ENCODE results near the gene NTHL1.
A peak's percentile ranks its signal among the peaks of the same experiment; 100 is the strongest.

NTHL1 gene

GRCh38 chr16:2047330-2048115, at the start of gene NTHL1, which contains the start of gene TSC2:
TSS of gene NTHL1 (minus strand) at chr16:2047834. CDS start at chr16:2047823, 11 bp downstream.
TSS of gene TSC2 (plus strand) at chr16:2047985. CDS start at chr16:2048616, 631 bp downstream.
- DNase-seq (ENCODE audit: low read depth) = peak; percentile 81

GRCh38 chr16:2096853-2097595, 49.4 kb upstream of the NTHL1 start:
- no peak for DNase-seq (ENCODE audit: low read depth)

DNA sequence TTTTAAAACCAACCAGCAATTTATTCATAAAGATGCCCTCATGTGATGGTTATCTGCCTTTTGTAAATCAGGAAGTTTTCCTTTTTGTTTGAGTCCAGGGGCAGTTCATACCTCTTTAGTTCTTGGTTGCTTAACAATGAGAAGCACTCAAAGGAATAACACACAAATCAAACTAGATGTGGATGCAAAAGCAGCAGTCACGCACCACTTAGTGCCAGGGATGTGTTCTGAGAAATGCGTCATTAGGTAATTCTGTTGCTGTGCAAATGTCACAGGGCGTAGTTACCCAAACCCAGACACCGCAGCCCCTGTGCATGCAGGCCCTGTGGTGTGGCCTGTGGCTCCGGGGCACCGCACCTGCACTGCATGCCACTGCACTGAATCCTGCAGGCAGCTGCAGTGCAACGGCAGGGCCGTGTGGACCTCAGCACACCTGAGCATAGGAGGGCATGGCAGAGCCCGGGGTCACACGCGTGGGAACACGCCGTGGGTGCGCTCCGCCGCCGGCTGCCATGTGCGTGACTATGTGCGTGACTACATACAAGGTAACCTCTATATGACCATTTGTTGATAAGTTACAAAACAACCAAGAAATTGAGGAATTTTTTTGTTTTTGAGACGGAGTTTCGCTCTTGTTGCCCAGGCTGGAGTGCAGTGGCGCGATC, 48.4 kb upstream of the NTHL1 start:
- no peak for DNase-seq (ENCODE audit: low read depth)

GRCh38 chr16:2095315-2095853, 47.8 kb upstream of the NTHL1 start:
- DNase-seq (ENCODE audit: low read depth) = no peak

- DNase-seq (ENCODE audit: low read depth) = no peak
Observed at GRCh38 chr16:2093793-2094192, 46.2 kb upstream of the NTHL1 start.

GRCh38 chr16:2092866-2093265, 45.2 kb upstream of the NTHL1 start:
- no peak for DNase-seq (ENCODE audit: low read depth)

DNA sequence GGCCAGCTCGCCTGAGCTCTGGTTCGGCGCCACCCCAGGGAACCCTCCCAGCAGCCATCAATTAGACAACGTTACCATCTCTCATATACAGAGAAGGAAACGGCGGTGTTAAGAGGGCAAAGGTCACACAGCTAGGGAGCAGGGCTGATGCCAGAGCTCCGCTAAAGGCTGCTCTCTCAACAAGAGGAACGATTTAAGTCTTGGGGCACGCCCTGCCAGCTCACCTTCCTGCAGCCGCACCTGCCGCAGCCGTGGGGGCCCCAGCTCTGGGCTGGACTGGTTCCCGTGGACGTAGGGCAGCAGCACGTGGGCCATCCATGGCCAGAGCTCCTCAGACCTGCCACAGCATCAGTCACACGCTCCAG, 44.6 kb upstream of the NTHL1 start:
- DNase-seq (ENCODE audit: low read depth) = no peak

- DNase-seq (ENCODE audit: low read depth) = no peak
Observed at GRCh38 chr16:2091547-2092255, 44.1 kb upstream of the NTHL1 start.

- DNase-seq (ENCODE audit: low read depth) = no peak
Observed at GRCh38 chr16:2090777-2091546, 43.3 kb upstream of the NTHL1 start.

DNA sequence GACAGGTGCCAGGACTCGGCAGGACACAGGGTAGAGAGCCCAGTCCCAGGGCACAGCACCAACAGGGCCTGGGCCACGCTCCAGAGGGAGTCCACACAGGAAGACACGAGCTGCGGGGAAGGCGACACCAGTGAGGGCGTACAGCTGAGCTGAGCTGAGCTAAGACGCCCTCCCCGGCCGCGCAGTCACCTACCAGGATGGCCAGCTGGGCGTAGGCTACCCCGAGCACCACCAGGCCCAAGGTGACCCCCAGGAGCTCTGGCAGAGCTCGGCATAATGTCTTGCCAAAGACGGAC, 42.8 kb upstream of the NTHL1 start:
- no peak for DNase-seq (ENCODE audit: low read depth)

GRCh38 chr16:2089706-2090480, 42.3 kb upstream of the NTHL1 start:
- DNase-seq (ENCODE audit: low read depth) = no peak

DNA sequence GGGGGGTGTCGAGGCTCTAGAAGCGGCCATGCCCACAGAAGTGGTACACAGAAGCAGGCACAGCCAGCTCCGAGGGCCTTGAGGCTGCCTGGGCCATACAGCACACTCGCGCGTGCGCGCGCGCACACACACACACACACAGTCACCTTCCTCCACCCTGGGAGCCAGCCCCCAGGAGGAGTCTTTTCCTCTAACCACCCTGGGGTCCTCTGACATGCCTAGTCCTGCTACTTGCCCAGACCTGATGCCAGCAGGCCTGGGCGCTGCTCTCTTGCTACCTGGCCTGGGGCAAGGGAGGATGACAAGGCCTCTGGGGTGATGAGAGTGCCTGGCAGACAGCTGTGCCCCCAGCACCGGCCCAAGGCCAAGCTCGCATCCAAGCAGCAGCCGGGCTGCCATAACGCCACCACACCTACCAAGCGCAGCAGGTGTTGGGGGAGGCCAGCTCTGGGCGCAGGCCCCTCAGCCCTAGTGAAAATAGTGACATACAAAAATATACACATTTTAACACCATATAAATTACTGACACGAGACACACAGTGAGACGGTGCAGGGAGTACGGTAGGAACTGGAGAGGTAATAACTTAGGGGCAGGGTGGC, 41.2 kb upstream of the NTHL1 start:
- DNase-seq (ENCODE audit: low read depth) = no peak

GRCh38 chr16:2087748-2088631, 40.4 kb upstream of the NTHL1 start:
- no peak for DNase-seq (ENCODE audit: low read depth)

- no peak for DNase-seq (ENCODE audit: low read depth)
Observed at GRCh38 chr16:2086812-2087747, 39.4 kb upstream of the NTHL1 start.

DNA sequence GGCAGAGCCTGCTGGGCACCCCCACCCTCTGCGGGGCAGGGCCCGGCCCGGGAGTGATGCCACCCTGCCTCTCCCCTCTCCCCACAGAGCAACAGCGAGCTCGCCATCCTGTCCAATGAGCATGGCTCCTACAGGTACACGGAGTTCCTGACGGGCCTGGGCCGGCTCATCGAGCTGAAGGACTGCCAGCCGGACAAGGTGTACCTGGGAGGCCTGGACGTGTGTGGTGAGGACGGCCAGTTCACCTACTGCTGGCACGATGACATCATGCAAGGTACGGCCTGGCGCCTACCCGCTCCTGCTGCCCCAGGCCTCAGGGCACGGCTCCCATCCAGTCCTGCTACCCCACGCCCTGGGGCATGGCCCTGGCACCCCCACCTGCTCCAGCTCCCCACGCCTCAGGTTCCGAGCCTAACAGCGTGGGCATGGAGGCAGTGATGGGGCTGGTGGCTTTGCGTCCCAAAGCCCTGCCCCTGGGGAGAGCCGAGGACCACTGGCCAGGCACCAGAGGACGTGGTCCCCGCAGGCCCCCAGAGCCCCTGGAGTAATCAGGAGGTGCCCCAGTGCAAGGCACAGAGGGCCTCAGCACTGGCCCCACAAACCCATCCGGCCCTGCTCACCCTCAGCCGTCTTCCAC, 38.6 kb upstream of the NTHL1 start:
- no peak for DNase-seq (ENCODE audit: low read depth)

DNA sequence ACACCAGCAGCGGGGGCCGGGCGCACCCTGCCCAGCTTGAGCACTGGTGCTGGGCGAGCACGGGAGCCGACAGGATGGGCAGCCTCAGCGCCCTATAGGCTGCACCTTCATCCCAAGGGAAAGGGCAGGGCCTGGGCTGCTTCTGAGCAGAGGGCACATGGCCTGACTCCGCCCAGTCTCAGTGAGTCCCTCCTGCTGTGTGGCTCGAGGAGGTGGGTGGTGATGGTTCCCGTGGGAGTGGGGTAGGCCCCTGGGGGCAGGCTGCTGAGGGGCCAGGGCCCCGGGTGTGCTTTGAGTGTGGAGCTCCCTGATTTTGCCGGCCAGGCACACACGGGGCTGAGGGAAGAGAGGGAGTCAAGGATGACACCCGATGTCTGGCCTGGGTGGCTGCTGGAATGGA, 38.0 kb upstream of the NTHL1 start:
- DNase-seq (ENCODE audit: low read depth) = no peak

DNA sequence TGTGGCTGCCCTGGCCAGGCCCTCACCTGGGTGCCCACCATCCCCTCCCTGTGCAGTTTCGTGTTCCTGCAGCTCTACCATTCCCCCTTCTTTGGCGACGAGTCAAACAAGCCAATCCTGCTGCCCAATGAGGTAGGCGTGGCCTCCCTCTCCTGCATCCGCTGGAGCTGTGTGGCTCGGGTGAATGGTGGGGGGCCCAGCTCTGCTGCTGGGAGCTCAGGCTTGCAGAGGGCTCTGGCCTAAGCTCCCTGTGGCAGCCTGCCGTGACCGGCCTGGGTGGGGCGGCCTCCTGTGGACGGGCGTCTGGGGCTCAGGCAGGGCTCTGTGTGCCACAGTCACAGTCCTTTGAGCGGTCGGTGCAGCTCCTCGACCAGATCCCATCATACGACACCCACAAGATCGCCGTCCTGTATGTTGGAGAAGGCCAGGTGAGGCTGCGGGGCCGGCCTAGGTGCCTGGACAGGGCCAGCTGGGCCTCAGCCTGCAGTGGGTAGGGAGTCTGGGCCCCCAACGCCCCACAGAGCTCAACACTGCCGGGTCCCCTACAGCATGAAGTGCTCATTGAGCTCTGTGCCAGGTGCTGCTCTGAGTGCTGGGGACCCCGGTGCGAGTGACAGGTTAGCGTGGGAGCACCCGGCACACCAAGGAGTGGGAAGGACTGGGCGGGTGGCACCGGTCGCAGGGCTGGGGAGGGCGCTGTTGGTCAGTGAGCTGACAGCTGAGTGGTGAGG, 37.4 kb upstream of the NTHL1 start:
- no peak for DNase-seq (ENCODE audit: low read depth)

Measured in stimulated activated CD8-positive, alpha-beta memory T cell treated with anti-CD3 and anti-CD28 coated beads, Interleukin-15, amount 100 ng/mL, for 24 hours (primary cell).